Activated CD4-positive, alpha-beta T cell treated with anti-CD3 and anti-CD28 coated beads, Interleukin-2, amount 50 U/mL, for 16 hours (primary cell): ENCODE measurements around the gene MTMR3.

Source experiments
- DNase-seq: peaks from one replicate; pipeline ENCODE4 v3.0.0-alpha.2; 2020

MTMR3 gene

DNA sequence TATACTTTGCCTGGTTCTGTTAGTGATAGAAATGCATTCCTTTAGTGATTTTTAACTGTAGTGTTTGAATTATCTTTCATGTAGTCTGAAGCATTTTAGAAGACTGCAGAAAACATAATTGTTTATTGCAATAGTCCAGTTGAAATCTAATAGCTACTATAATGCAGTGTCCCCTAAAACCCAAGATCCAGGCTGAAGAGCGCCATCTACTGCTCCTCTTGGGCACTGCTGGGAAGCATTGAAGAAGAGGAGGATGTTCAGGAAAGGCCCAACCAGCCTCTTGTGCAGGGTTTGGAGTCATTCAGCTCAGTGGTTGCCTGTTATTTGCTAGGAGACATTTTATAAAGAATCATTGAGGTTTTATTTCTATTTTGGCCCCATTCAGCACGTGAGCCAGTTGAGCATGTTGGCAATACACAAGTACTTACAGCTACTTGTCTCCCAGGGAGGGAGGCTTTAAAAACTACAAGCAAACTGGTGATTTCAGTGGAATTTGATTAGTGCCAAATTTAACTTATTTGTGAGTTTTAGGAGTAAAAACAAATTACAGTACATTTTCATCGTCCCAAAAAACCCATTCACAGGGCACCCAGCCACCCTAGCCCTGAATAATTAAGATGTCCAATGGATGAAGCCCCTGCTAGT is 122.4 kb downstream of the MTMR3 start:
- DNase-seq, result peak; percentile 63

DNA sequence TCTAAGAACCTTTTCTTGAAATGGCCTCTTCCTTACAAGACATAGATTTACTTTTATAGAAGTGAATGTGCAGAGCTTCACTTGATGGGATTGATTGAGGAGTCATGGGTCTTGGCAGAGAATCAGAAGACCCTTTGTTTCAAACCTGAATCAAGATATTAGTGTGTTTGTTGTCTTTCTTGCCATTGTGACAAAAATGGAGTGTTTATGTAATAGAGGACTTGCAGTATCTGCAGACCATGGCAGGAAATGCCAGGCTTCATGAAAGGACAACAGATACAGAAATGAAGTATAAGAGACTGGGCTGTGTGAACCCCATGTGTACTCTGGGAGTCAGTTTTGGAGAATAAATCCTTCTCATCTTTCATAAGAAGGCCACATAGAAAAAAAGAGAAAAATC is 124.4 kb downstream of the MTMR3 start:
- no peak for DNase-seq

DNA sequence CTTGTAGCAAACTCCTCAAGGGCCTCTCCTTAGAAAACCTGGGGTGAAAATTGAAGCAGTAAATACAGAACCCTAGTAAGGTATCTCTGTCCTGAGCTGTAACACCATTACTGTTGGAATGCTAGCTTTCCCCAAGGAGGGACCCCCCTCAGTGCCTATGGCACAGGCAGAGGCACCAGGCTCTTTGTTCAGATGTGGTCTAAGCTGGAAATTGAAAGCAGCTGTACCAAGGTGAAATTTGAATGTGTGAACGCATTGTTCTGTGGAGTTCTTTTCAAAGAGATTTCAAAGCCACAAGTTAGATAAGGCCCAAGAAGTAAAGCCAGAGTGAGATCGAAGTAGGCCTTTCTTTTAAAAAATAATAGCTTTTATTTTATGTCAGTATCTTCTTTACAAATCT is 125.4 kb downstream of the MTMR3 start:
- DNase-seq, result no peak

DNA sequence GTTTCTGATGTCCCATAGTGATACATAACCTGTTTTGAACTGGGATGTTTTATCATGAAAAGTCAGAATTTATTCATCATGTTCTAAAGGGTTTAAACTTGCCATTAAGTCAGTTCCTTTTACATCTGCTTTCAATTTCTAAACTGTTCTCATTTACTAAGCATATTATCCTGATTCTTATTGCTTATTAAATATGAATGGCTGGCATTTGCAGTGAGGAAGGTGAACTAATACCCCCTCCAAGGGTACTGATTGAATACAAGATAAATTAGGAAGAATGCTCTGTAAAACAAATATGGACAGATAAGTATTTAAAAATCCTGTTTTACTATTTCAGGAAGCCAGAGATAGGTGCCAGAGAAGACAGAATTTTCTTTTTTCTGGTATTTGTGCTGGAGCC is 126.5 kb downstream of the MTMR3 start:
- DNase-seq, result no peak

DNA sequence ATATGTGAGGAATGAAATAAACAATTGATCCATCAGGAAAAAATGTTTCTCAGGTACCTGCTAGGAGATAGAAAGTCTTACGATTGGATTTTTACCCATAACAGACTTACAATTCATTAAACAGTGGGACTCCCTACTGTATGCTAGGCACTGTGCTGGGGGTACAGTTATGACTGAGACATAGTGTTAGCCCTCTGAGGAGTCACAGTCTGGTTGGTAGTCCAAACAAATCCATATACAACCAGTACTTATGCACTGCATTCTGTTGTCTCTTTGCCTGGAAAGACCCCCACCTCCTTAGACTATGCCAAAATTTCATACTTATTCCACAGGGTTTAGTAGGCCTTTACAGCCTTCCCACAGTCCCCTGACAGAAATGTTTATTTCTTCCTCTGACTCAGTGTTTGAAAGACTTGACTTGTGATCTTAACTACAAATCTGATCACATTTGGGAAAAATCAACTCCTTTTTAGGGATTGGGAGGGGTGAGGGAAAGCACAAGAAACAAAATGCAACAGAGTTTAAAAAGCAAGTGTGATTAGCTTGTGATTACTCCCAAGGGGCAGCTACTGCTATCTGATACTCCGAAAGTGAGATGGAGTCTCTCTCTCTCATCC is 127.9 kb downstream of the MTMR3 start:
- no peak for DNase-seq

DNA sequence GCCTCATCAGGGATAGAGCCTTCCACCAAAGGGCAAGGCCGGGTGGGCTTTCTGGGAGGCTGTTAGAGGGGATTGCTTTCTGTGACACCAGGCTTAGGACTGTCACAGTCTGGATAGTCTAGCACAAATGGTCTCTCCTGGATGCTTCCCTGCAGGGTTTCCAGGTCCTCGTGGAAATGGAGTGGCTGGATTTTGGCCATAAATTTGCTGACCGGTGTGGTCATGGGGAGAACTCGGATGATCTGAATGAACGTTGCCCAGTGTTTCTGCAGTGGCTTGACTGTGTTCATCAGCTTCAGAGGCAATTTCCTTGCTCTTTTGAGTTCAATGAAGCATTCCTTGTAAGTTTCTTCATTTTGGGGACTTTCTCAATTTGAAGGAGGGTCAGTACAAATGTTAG is 130.2 kb downstream of the MTMR3 start:
- DNase-seq, result no peak

DNA sequence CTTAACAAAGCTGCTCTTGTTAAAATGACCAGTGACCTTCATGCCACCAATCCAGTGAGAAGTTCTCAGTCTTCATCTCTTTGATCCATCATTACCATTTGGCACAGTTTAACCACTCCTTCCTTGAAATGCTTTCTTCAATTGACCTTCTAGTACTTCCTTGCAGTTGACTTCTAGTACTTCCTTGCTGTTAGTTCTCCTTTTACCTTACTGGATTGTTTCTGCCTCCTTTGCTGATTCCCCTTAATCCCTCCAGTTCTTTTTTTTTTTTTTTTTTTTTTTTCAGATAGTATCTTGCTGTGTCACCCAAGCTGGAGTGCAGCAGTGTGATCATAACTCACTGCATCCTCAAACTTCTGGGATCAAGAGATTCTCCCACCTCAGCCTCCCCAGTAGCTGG is 131.3 kb downstream of the MTMR3 start:
- no peak for DNase-seq

DNA sequence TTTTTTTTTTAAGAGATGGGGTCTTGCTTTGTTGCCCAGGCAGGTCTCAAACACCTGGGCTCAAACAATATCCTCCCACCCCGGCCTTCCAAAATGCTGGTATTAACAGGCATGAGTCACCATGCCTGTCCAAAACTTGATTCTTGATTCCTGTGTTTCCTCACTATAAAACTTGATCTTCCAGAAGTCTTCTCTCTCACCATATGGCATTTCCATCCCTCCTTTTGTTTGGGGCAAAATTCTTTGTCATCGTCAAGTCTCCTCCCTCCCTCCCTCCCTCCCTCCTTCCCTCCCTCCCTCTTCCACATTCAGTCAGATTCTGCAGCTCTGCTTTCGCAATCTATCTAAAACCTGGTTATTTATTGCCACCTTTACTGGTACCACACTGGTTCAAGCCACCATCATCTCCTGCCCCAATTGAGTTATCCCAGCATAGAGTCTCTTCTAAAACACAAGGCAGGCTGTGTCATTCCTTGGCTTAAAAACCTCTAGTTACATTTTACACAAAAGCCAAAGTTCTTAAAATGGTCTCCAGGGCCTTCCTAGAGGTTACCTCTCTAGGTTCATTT is 132.3 kb downstream of the MTMR3 start:
- no peak for DNase-seq

DNA sequence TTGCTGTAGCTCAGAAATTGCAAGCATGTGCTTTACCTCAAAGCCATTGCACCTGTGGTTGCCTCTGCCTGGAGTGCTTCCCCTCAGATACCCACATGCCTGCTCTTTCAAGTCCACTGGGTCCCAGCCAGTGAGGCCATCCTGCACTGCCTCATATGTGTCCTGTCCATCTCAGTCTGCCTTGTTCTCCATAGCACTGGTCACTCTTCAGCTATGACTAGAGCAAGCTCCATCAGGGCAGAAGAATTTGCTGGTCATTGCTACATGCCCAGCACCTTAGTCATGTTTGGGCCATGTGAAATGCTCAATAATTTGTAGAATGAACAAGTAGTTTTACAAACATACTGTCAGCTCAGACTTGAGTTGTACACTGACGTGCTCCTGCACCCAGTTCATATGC is 132.9 kb downstream of the MTMR3 start:
- no peak for DNase-seq

DNA sequence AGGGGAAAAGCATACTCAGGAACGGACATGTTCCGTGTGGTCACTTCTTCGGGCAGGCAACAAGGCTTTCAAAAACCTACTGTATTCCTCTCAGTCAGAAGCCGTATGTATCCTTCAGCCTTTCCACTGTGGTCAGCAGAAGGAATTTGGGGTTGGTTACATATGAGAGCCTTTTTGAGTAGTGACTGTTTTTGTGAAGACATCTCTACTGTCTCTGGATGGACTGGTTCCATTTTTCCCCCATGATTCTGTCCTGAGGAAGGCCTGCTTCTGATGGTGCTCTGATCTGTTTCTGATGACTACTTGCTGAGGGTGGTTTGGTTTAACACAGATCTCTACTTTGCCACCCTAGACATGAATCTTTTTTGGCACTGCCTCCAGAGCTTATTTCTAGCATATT is 133.6 kb downstream of the MTMR3 start:
- DNase-seq, result no peak

DNA sequence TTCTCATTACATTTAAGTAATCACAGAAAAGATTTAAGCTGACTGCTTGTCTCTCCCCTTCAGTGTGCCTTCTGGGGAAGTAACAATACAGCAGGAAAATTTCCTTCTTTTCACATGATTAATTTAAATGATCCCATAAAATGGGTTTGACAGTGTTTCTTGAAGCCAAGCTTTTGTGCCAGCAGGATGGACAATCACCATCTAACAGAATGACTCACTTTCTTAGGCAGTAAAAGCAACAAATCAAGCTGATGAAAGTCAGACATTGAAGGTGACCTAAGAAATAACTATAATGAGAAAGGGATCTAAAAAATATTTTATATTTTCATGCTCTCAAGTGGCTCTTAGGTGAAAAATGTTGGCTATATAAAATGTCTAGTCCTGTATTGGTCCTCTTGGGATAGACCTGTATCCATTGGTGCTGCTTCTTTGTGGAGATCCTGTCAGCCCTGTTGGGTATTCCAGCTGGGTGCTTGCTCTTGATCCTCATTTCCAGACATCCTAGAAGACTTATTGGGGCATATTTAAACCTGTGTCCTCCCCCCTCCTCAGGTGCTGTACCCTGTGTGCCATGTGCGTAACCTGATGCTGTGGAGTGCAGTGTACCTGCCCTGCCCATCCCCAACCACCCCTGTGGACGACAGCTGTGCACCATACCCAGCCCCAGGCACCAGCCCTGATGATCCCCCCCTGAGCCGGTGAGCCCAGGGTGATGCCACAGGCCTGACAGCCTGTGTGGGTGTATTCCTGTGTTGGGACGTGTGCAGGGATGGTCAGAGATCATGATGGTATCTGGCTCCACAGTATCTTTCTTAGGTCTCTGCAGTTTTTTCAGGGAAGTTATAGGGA is 134.6 kb downstream of the MTMR3 start:
- no peak for DNase-seq

DNA sequence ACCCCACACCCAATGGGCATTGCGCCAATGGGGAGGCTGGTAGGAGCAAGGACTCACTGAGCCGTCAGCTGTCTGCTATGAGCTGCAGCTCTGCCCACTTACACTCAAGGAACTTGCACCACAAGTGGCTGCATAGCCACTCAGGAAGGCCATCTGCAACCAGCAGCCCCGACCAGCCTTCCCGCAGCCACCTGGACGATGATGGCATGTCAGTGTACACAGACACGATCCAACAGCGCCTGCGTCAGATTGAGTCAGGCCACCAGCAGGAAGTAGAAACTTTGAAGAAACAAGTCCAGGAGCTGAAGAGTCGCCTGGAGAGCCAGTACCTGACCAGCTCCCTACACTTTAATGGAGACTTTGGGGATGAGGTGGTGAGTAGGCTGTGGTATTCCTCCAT is 137.5 kb downstream of the MTMR3 start:
- DNase-seq, result no peak

DNA sequence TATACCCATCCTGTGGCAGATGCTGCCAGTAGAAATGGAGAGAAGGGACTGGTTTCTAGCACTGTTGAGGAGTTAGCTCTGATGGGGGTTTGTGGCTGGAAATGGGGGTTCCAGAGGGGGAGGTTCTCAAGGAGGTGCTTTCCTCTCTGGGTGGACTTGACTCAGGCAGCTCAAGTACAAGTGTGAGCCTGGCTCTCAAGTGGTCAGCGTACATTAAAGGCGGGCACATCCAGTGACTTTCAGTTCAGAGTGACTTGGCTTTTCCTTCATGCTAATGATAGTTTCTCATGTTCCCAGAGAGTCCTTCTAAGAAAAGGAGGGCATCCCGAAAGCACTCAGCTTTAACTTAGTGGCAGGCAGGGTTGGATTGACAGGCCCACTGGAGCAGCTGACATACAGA is 138.4 kb downstream of the MTMR3 start:
- DNase-seq, result no peak

DNA sequence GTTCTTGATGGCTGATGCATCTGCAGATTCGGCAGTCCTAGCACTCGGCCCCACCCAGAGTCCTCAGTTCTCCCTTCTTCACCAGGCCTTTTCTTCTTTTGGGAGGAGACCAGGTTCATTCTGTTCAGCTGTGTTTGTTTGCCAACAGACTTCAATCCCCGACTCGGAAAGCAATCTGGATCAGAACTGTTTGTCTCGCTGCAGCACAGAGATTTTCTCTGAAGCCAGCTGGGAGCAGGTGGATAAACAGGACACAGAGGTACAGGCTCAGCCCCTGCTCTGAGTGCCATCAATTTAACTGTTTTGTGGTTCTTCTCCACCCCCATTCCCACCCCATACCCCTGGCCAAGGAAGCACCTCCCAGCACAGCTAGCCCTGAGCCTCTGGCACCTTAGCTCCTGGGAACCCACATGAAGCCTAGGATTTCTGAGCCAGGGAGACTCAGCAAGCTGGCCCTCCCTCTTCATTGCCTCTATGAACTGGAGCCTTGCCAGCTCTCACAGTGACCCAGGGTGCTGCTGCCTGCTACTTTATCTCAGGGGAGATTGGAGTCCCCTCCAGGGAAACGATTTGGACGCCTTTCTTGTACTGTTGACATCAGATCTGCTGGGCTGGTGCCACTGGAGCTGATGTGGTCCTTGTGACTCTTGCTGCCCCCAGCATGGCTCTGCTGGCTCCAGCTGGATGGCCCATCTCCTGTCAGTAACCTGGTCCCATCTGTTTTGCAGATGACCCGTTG is 139.1 kb downstream of the MTMR3 start:
- no peak for DNase-seq

DNA sequence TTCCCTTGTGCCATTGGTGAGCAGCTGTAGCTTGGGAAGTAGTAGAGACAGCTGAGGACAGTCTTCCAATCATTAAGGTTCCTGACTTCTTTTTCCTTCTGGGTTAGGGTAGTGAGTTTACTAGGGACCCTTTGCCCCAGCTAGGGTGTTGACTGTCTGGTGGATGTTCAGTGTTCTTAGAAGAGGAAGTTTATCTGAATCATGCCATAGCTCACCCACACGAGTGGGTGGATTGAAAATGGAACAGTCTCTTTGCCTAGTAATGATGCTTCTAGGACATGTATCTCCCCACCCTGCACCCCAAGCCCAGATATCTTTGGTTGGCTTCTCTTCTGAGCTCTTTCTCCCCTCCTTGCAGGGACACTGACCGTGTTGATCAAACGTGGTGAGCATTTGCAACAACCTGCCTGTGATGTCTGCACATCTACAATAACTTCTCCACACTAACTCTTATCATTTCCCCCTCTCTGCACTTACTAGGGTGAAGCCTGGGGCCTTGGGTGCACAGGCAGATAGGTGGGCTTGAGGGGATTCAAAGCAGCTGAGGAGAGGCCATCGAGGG is 140.2 kb downstream of the MTMR3 start:
- DNase-seq, result no peak

DNA sequence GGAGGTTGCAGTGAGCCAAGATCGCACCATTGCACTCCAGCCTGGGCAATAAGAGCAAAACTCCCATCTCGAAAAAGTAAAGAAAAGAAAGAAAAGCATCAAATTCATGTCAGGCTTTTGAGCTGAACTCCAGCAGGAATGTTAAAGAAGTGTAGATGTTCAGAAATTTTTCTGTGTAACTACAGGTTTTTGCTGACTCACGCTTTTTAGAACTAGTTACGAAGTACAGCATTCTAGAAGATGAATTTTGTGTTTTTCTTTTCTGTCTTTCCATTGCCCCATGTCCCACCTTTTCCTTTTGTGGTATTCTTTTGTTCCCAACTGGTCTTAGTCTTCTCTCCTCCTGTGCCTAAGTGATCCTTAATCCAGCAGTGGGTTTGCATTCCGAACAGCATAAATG is 141.3 kb downstream of the MTMR3 start:
- DNase-seq, result no peak

DNA sequence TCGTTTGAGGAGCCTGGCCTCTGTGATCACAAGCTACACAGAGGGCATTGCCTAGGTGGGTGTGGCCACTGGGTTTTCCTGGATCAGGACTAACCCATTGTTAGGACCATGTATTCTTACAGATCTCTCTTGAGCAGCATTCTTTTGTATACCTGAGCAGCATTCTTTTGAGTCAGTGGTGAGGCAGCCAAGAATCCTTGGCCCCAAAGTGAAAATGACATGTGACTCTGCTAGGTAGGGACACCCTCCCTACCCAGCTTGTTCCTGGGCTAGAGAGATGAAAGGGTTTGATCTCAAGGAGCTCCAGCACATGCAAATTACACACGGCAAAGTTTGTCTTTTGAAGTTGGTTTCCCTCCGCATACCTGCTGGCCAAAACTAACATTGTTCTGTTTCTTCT is 142.2 kb downstream of the MTMR3 start:
- no peak for DNase-seq

DNA sequence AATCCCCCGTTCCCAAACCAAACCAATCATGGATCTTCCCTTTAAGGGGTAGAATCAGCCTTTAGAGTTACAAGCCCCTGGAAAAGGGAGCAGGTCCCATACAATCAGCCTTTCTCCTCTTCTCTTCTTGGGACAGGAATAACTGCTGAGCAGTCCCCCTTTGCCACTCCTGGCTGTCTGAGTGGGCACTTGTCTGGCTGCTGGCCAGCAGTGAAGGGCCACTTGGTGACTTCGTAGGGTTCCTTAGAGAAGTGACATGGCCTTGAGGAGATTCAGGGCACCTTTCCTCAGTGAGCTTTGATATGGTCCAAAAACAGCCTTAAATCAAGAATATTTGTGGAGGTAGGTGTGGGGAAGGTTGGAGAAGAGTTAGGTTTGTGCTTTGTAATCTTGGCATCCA is 143.8 kb downstream of the MTMR3 start:
- no peak for DNase-seq

DNA sequence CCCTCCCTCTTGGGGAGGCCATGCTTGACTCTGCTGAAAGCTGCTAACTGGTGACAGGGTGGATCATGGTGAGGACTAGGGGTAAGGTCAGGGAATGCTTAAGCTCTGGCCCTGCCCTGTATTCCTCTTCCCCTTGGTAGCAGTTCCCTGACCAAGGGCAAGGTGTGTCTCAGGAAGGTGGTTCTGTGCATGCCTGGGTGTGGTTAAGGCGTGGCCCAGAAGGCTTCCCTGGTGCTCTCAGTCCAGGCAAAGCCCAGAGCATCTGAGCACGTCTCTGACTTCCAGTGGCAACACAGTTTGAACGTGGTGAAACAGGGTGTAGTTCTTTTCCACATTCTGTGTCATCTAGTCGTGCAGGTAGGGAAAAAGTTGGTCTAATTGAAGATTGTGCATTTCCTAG is 144.2 kb downstream of the MTMR3 start:
- no peak for DNase-seq

DNA sequence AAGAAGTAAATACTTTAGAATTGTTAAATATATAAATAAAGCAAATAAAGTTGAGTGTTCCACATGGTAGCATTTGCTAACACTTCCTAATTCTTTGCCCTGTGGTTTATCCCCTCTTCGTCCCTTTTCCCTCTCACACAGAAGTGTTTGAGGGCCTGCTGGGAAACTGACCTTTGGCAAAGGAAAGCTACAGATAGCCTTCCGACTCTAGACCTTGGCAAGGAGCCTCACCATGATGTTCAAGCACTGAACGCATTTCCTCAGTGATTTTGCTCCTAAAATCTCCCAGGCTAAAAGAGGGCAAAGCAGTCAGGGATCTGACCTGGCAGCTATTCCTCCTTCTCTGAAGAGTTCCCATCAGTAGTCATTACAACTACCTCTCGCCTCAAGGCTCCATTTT is 144.8 kb downstream of the MTMR3 start:
- DNase-seq, result no peak

DNA sequence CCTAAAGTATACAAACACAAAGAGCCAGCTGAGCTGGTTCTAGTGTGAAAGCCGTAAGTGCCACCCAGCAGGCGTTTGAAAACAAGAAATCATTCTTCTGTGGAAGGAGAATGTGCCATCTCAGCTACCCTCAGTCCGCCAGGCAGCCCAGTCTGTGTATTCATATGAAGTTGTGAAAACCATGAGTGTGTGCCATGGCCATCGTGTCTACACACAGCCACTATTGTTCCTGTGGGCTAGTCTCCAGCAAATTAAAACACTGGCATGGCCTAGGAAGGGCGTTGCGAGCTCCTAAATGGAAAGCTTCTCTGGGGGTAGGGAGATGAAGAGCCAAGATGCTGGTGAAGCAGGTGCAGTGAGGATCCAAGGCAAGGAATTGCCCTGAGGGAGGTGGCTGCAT is 145.8 kb downstream of the MTMR3 start:
- DNase-seq, result no peak

DNA sequence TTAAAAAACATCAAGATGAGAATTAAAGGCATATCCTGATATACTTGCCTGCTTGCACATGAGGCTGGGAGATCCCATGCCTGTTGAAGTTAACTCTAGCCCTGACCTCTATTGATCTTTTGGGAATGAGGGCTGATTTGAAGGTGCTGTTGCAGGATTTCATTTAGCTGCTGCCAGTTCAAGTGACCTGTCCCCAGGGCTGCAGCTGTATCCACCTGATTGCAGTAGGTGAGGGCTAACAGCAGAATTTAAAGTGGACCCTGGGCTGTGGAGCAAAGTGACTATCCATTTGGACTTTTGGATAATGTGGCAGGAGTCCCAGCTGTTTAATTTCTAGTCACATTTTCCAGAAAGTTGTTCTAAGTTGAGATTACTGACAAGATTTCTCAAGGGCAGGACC is 146.5 kb downstream of the MTMR3 start:
- no peak for DNase-seq

DNA sequence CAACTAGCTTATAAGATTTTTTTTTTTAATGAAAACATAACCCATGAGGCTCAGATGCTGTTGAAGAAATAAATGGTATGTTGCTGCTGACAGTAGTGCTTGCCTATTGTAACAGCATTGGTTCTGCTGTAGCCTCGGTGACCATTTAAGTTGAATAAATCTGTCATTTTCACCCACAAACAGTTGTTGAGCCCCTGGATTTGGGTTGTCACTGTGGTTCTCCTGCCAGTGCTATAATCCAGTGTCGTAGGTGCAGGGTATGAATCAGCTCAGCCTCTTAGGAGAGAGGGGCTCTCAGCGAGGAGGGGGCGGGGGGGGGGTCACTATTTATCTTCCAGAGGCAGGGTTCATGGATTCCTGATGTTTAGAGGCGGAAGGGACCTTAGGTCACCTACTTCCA is 147.4 kb downstream of the MTMR3 start:
- no peak for DNase-seq
